Gastrocnemius medialis (tissue), 4 donors: ENCODE data around the gene APBB3.

Source experiments
- CTCF ChIP-seq, 5 experiments: fragments of 450-650 bp in 3 of 5; fragments of 200-600 bp in 2 of 5; sonication (generic) in 2 of 5; IDR thresholded peaks in 4 of 5; conservative IDR thresholded peaks in 1 of 5; 1 replicate in 4 of 5; 2 replicates in 1 of 5; pipeline ENCODE4 v1.5.1; 2016 to 2019; ENCODE audit warnings: antibody characterized with exemption in 5 of 5, mild to moderate bottlenecking in 3 of 5, moderate library complexity in 3 of 5
- POLR2A ChIP-seq, 2 donors: fragments of 450-650 bp; IDR thresholded peaks; one replicate each; pipeline ENCODE4 v1.6.1; 2017; ENCODE audit warnings: antibody characterized with exemption in 2 of 2, mild to moderate bottlenecking in 2 of 2, moderate library complexity in 2 of 2

DNA sequence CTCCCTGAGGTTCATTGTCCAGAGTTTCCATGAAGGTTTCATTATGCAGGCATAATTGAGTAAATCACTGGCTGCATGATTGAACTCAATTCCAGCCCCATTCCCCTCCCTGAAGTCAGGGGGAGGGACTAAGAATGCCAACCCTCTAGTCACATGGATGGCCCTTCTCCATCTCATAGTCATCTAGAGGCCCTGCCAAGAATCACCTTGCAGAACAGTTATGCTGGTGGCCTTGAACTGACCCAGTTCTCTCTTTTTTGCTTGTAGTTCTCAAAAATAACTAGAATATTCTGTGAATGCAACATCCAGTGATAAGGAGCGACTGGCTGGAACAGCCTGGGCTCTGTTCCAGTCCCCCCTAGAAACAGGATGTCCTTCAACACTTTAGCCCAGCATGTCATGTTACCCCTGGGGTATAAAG is 31.9 kb upstream of the APBB3 start:
- TF ChIP-seq CTCF (IDR thresholded peaks at IDR 0.05 in 4 of 5, conservative IDR thresholded peaks at IDR 0.05 in 1 of 5) (no peak), POLR2A (IDR thresholded peaks at IDR 0.05) (no peak)
